GM19452 (cell line): ENCODE results near the gene FCRLB.
A peak's percentile ranks its signal among the peaks of the same experiment; 100 is the strongest.
"Not testable (repeated sequence)": the region's sequence is repeated elsewhere in the genome, so short reads cannot be mapped to it uniquely, and the experiment has no call there.

Experiments used
- ATAC-seq: cut with Tn5 transposase; IDR thresholded peaks from one replicate; pipeline ENCODE4 v1.9.1; 2021; ENCODE audit not compliant: unreplicated experiment

Gene FCRLB, protein sequence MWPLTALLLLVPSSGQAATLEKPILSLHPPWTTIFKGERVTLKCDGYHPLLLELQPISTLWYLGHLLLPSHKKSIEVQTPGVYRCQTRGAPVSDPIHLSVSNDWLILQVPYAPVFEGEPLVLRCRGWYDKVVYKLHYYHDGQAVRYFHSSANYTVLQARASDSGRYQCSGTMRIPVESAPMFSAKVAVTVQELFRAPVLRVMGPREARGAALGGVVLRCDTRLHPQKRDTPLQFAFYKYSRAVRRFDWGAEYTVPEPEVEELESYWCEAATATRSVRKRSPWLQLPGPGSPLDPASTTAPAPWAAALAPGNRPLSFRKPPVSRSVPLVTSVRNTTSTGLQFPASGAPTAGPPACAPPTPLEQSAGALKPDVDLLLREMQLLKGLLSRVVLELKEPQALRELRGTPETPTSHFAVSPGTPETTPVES

DNA sequence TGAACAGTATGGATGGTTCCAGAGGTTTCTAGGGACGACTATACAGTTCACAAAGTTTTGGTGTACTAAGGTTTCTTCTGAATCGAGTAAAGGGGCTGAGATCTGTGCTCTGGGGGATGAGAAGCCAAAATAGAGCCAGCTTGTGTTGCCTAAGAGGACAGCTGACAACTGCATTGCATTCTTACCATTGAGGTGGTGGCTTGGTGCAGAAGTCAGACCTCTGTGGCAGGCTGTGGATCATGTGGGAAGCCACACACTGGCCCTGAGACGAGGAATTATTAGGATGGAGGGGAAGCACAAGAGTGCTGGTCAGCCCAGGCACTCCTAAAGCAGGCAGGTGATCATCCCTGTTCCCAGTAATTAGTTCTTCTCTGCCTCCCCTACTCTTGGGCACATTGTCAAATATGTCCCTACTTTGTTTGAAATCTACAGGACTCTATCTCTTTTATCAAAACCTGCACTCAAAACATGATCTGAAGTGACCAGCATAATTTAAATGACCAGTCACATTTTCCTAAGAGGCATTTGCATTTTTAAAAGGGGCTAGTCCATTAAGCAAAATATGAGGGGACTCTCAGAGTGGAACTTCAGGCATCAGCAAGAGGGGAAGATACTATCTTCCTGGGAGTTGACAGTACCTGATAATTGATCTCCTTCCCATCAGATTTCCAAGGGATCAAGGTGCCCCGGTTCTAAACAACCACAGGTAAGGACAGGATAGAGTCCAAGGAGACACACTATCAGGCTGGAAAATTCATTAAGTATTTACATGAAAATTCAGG, at the start of gene FCRLB:
TSS of gene FCRLB (plus strand) at position 589 of the 782 bp plus-strand sequence. CDS start 1,129 bp downstream, outside the sequence.
- ATAC-seq = no peak

DNA sequence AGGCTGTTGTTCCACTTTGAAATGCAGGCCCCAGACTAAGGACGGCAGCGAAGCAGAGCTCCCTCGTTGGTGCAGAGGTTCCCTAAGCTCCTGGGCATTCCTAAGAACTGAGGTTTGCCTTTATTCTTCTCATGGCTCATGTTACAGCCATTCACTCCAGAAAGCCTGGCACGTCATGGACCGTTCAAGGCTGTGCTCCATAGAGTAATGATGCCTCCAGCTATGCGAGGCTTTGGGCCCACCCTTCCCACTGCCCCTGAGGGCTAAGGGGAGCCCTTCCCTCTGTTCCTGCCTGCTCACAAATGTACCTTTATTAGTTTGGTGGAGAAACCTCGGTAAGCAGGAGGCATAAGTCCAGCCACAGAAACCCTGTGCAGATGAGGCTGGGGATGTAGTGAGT, 47.9 kb upstream of the FCRLB start:
- ATAC-seq = not testable (repeated sequence)

- not testable (repeated sequence) for ATAC-seq
Measured at GRCh38 chr1:161674447-161674846, 46.9 kb upstream of the FCRLB start.

DNA sequence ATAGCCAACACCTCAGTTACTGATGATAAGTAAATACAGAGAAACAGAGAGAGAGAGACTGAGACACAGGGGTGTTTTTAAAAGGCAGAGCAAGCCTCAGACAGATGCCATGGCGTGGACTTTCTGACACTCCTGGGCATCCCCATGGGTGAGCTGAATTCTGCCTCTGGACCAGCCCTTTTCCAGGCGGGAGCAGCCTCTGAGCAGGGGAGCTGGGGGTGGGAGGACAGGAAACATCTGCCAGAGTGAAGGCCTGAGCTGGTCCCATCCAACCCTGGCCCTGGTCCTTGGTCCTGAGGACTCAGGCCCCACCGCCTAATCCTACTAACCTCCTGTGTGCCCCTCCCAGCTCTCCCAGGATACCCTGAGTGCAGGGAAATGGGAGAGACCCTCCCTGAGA, 46.4 kb upstream of the FCRLB start:
- not testable (repeated sequence) for ATAC-seq

- no peak for ATAC-seq
Measured at GRCh38 chr1:161676441-161676840, 44.9 kb upstream of the FCRLB start.

DNA sequence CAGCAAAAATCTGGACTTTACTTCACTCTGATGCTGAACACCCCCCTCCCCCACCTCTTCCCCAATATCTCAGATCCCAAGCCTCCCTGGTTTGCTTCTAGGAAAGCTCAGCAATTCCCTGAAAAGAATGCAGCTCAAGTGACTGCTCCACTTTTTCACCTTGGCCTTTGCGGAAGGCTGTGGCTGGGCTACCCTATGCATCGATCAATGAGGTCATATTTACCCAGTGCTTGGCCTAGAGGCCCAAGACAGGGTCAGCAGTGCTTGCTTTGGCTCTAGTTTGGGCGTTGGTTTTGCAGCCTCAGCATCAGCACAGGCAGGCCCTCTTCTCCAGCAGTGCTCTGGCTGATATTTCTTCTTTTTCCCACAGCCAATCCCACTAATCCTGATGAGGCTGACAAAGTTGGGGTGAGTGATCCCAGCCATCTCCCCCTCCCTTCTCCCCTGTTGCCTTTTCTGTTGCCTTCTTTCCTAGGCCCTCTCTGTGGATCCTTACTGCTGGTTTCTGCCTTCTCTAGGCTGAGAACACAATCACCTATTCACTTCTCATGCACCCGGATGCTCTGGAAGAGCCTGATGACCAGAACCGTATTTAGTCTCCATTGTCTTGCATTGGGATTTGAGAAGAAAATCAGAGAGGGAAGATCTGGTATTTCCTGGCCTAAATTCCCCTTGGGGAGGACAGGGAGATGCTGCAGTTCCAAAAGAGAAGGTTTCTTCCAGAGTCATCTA, 44.2 kb upstream of the FCRLB start:
- ATAC-seq = no peak

- no peak for ATAC-seq
Measured at GRCh38 chr1:161678500-161678899, 42.8 kb upstream of the FCRLB start.

DNA sequence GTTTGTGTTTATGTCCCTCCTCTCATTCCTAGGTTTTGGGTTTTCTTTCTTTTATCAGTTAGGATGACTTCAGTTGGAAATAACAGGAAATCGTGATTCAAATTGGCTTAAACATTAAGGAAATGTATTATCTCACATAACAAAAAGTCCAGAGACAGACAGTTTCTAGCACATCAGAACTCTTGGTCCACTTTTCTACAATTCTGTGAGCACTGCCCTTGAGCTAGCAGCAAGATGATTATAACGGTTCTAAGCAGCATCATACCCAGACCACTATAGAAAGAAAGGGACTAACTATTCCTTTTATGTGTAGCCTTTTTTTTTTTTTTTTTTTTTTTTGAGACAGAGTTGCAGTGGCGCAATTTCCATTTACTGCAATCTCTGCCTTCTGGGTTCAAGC, 39.5 kb upstream of the FCRLB start:
- ATAC-seq = no peak

DNA sequence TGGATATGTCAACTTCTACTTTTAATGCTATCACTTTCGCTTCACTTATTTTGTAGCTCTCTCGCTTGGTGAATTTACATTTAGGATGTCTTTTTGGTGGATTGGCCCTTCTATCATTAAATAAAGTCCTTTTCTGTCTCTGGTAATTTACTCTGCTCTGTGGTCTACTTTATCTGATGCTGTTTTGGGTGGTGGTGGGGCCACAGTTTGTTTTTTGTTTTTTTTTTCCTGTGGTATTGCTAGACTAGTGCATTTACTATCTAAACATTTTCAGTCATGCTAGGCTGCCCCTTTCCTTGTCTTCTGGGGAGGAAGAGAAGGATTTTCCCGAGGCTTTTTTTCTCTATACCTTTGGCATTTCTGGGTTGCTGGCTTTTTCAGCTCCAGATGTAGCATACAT, 32.4 kb upstream of the FCRLB start:
- ATAC-seq = no peak

DNA sequence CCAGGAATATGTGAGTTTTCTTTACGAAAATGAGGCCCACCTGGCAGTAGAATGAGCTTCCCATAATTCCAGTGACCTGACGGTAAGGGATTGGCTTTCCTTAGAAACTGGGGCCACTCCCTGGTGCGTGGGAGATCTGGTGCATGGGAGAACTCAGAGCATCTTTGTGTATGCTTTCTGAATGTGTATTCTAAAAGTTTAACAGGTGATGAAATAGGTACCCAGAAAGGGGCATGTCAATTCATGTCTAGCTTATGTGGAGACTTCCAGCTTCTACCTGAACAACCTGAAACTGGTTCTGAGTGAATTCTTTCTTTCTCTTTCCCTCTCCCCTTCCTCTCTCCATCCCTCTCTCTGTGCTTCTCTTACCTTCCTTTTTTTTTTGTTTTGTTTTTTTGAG, 29.5 kb upstream of the FCRLB start:
- no peak for ATAC-seq

DNA sequence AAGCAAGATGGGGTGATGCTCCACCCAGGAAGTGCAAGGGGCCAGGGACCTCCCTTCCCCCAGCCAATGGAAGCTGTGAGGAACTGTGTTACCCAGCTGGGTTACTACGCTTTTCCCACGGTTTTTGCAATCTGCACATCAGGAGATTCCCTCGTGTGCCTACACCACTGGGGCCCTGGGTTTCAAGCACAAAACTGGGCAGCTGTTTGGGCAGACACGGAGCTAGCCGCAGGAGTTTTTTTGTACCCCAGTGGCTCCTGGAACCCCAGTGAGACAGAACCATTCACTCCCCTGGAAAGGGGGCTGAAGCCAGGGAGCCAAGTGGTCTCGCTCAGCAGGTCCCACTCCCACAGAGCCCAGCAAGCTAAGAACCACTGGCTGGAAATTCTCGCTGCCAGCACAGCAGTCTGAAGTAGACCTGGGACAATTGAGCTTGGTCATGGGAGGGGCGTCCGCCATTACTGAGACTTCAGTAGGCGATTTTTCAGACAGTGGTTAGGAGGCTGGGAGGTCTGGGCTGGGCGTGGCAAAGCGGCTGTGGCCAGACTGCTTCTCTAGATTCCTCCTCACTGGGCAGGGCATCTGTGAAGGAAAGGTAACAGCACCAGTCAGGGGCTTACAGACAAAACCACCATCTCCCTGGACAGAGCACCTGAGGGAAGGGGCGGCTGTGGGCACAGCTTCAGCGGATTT, 28.2 kb upstream of the FCRLB start:
- ATAC-seq = not testable (repeated sequence)

- not testable (repeated sequence) for ATAC-seq
Measured at GRCh38 chr1:161698302-161698701, 23.0 kb upstream of the FCRLB start.

DNA sequence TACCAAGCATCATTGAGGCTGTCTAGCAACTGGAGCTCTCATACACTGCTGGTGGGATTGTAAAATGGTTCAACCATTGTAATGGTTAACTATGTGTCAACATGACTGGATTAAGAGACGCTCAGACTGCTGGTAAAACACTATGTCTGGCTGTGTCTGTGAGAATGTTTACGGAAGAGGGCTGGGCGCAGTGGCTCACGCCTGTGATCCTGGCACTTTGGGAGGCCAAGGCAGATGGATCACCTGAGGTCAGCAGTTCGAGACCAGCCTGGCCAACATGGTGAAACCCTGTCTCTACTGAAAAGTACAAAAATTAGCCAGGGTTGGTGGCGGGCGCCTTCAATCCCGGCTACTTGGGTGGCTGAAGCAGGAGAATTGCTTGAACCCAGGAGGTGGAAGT, 19.1 kb upstream of the FCRLB start:
- ATAC-seq = no peak

DNA sequence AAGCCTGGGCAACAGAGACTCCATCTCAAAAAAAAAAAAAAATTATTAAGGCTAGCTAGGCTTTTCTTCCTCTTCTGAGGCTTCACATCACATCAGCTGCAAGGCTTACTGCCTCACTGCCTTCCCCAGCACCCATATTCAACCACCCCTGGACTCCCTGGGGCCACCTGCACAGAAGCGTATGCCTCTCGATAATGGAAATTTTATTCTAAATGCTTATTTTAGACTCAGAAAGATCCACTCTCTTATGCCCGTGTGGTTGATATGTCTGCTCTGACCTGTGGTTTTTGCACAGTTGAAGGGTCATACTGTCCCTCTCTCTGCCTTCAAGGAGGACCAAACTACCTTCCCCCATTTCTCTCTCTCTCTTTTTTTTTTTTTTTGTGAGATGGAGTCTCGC, 15.8 kb upstream of the FCRLB start:
- no peak for ATAC-seq

GRCh38 chr1:161706113-161706481, 15.2 kb upstream of the FCRLB start:
- peak; percentile 11 for ATAC-seq

DNA sequence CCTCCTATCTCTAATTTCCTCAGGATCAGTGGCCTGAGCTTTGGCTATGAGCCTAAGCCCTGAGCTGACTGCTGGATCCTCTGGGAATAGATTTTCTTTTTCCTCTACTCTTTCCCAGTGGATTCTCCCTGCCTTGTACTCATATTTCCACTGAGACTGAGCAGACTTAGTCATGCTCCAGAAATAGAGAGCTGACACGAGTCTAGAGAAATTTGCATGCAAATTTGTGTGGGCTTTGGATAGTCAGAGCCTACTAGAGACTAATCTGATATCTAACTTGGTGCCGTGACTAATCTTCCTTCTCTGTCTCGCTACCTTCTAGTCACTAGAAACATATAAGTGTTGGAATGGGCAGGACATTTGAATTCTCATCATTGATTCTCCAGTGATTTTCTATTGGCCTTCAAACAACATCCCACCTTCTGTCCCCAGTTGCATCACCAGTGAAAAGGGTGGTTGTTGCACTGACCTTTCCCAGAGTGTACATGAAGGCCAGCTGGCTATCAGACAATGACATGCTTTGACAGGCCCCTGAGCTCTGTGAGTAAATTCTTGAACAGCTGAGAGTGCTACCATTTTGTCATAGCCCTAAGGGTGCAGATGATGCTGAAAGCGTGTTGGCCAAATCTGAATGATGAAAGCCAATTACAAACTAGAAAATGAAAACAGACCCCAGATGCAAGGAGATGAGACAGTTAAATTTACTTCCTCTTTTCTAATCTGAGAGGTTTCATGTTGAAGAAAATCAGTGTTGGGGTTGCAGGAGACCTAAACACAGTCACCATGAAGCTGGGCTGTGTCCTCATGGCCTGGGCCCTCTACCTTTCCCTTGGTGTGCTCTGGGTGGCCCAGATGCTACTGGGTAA, 14.6 kb upstream of the FCRLB start, which contains the start of gene FCRLA:
TSS of gene FCRLA (plus strand) at position 748 of the 866 bp plus-strand sequence. CDS start at position 784, 36 bp downstream.
- ATAC-seq = peak; percentile 67

- no peak for ATAC-seq
Measured at GRCh38 chr1:161707503-161707902, 13.8 kb upstream of the FCRLB start.

- ATAC-seq = no peak
Measured at GRCh38 chr1:161709373-161709772, 12.0 kb upstream of the FCRLB start.

GRCh38 chr1:161710560-161710959, 10.8 kb upstream of the FCRLB start:
- no peak for ATAC-seq
